Left ventricle myocardium inferior (tissue), 1 donor: ENCODE results near the gene RSRC1. TPM values are rescaled to one million over a fixed set of nuclear protein-coding genes. Genes with fewer than 3 reads are reported as not detected.
A peak's percentile ranks its signal among the peaks of the same experiment; 100 is the strongest.
"Not testable (repeated sequence)": the region's sequence is repeated elsewhere in the genome, so short reads cannot be mapped to it uniquely, and the experiment has no call there.

Source experiments
- DNase-seq: peaks from one replicate; pipeline ENCODE4 v3.0.0-alpha.2; 2020
- H3K27ac ChIP-seq: fragments of 200-600 bp; replicated peaks from 2 replicates; pipeline ENCODE4 v1.8.0; 2021
- H3K27me3 ChIP-seq: fragments of 200-600 bp; 2 replicates; pipeline ENCODE4 v1.8.0; 2021; ENCODE audit warnings: low read depth
- H3K36me3 ChIP-seq: fragments of 200-600 bp; 2 replicates; pipeline ENCODE4 v1.8.0; 2021
- H3K4me1 ChIP-seq: fragments of 200-600 bp; 2 replicates; pipeline ENCODE4 v1.8.0; 2021
- H3K4me3 ChIP-seq: fragments of 200-600 bp; 2 replicates; pipeline ENCODE4 v1.8.0; 2021; ENCODE audit warnings: mild to moderate bottlenecking, moderate library complexity
- H3K9me3 ChIP-seq: fragments of 200-600 bp; replicated peaks from 2 replicates; pipeline ENCODE4 v1.8.0; 2021
- intact Hi-C: fragments of 100-400 bp; cut with micrococcal nuclease; formaldehyde crosslinking; loops from one replicate; pipeline ENCODE4 v1.11.0; 2022
- total RNA-seq: library from RNA; stranded (reverse); fragmentation: NEBNext Ultra II Directional; extraction: Animal tissue kit (Norgen Biotek cat#: 25700); gene quantifications from one replicate; pipeline ENCODE4 v1.2.1, GENCODE V29; 2021
- TF ChIP-seq, protein P1 (sequence below): fragments of 200-600 bp; IDR thresholded peaks from 2 replicates; pipeline ENCODE4 v1.8.0; 2021; ENCODE audit warnings: antibody characterized with exemption, mild to moderate bottlenecking, borderline replicate concordance
- donor health status: DM: no; HTN: yes; CAD: no; lungs with severe emphysema.

The RSRC1 gene
- total RNA-seq, 1 donor from 2014 or later: 19.1 TPM

DNA sequence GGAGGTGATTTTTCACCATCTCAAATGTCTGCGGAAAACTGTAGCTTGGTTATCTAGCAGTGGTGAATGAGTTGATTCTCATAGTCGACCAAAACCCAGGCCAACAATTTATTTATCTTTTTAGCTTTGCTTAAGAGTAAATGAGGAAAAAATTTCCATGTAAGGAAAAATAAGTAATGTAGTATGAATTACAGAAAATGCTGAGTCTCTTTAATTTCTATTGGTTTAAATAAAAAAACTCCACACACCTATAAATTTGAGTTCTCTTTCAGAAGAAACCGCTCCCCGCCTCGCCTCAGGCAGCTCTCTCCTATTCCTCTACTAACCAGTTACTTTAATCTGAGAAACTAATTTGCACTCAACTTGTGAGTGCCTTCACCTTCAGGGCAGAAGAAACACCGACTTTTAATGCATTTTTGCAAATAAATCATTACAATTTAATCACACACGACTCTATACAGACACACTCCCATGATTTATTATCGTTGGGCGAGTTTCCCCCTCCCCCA lies 540 bp upstream of the RSRC1 start:
- peaks cover 52% of the 10 kb centered on the region for H3K4me1 ChIP-seq

DNA sequence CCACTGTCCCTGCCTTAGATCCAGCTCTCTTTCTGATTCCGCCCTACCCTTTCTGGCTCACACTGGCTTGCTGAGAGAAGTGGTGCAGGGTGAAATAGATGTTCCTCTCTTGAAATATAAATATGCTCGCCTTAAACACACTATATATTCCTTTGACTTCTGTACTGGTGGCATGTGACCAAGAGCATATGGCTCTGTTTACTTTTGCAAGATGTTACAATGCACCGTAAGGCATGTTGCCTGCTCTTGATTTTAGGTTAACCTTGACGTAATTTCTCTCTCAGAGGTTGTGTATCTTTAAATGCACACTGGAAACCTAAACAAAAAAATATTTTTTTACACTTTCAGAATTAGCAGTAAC lies 749 bp downstream of the RSRC1 start:
- Histone ChIP-seq H3K27me3 (peaks cover 38% of the 10 kb centered on the region), H3K9me3 (peaks cover 12% of the 10 kb centered on the region), H3K27ac (peak overlapping the region; percentile 76), H3K36me3 (peaks cover 4% of the 10 kb centered on the region), H3K4me3 (peak overlapping the region; percentile 88), H3K4me1 (peaks cover 44% of the 10 kb centered on the region)
- intact Hi-C loops: no loop called here
- TF ChIP-seq, protein P1, sequence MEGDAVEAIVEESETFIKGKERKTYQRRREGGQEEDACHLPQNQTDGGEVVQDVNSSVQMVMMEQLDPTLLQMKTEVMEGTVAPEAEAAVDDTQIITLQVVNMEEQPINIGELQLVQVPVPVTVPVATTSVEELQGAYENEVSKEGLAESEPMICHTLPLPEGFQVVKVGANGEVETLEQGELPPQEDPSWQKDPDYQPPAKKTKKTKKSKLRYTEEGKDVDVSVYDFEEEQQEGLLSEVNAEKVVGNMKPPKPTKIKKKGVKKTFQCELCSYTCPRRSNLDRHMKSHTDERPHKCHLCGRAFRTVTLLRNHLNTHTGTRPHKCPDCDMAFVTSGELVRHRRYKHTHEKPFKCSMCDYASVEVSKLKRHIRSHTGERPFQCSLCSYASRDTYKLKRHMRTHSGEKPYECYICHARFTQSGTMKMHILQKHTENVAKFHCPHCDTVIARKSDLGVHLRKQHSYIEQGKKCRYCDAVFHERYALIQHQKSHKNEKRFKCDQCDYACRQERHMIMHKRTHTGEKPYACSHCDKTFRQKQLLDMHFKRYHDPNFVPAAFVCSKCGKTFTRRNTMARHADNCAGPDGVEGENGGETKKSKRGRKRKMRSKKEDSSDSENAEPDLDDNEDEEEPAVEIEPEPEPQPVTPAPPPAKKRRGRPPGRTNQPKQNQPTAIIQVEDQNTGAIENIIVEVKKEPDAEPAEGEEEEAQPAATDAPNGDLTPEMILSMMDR: no peak
- DNase-seq: no peak

More for the DNA sequence above, 540 bp upstream of the RSRC1 start:
- no peak for DNase-seq
- peaks cover 4% of the 10 kb centered on the region for H3K36me3 ChIP-seq
- H3K4me3 ChIP-seq: peak overlapping the region; percentile 88
- peaks cover 51% of the 10 kb centered on the region for H3K27me3 ChIP-seq
- TF ChIP-seq, protein P1: no peak
- peak overlapping the region; percentile 76 for H3K27ac ChIP-seq
- intact Hi-C loops: no loop called here
- H3K9me3 ChIP-seq: peaks cover 10% of the 10 kb centered on the region

DNA sequence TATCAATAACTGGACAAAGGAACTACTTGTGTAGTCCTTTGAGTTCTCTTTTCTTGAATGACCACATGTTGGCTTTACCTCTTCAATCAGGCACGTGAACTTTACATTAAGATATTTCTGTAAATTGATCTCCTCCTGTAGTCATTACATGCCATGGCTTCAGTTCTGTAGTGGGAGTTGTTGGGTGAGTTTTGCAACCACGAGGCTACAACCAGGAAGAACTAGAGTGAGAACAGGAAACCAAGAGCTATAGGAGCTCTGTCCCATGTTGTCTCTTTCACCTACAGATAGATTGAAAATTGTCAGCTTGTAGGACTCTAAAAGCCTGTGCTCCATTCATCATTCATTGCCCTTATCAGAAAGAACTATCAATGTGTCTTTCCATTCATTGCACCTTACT lies 2.0 kb downstream of the RSRC1 start:
- no peak overlapping the region for H3K27ac ChIP-seq
- peaks cover 4% of the 10 kb centered on the region for H3K36me3 ChIP-seq
- H3K27me3 ChIP-seq: peaks cover 25% of the 10 kb centered on the region
- H3K9me3 ChIP-seq: peaks cover 12% of the 10 kb centered on the region
- intact Hi-C loops: no loop called here
- TF ChIP-seq, protein P1: no peak
- H3K4me1 ChIP-seq: peaks cover 31% of the 10 kb centered on the region
- DNase-seq: no peak
- no peak overlapping the region for H3K4me3 ChIP-seq

DNA sequence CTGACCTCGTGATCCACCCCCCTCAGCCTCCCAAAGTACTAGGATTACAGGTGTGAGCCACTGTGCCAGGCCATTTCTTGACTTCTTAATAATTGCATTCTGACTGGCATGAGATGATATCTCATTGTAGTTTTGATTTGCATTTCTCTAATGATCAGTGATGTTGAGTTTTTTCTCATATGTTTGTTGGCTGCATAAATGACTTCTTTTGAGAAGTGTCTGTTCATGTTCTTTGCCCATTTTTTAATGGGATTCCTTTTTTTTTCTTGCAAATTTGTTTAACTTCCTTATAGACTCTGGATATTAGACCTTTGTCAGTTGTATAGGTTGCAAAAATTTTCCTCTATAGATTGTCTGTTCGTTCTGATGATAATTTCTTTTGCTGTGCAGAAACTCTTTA lies 3.7 kb downstream of the RSRC1 start:
- H3K27ac ChIP-seq, DNase-seq, H3K4me3 ChIP-seq, H3K27me3 ChIP-seq, H3K36me3 ChIP-seq, intact Hi-C loops: not testable (repeated sequence)
- peaks cover 12% of the 10 kb centered on the region for H3K9me3 ChIP-seq
- H3K4me1 ChIP-seq: peaks cover 28% of the 10 kb centered on the region

DNA sequence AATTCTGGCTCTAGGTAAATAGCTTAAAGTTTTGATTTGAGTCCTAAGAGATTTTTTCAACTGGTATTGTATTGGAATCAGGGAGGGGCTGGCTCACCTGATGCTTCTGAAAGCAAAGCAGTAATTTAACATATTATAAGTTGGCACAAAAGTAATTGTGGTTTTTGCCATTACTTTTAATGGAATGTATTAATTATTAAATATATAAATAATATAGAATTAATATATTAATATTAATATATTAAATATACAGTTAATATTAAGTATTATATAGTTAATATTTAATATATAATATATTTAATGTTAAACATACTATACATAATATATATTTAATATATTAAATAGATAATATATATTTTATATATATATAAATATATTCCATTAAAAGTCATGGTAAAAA lies 10.4 kb downstream of the RSRC1 start:
- Histone ChIP-seq H3K36me3 (peaks cover 28% of the 10 kb centered on the region), H3K27ac (no peak overlapping the region), H3K27me3 (no peaks in the 10 kb centered on the region), H3K9me3 (peaks cover 14% of the 10 kb centered on the region), H3K4me1 (no peaks in the 10 kb centered on the region), H3K4me3 (no peak overlapping the region)
- intact Hi-C loops: no loop called here
- no peak for DNase-seq
- TF ChIP-seq, protein P1: no peak

DNA sequence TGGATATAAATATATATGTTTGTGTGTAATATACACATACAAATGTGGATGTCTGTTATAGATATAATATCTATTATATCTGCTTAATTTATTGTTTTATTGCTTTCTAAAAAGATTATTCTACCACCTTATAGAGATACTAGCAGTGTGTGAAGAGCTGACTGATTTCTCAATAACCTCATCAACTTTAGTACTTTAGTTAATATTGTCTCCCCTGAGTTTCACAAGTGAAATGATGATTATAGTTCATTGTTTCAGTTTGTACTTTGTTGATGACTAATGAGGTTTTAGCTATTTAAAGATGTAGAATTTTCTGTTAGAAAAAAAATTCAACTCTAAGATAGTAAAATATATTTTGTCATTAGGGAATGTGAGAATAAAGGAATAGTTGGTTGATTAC lies 11.4 kb downstream of the RSRC1 start:
- TF ChIP-seq, protein P1: no peak
- intact Hi-C loops: no loop called here
- Histone ChIP-seq H3K4me1 (no peaks in the 10 kb centered on the region), H3K27ac (no peak overlapping the region), H3K27me3 (no peaks in the 10 kb centered on the region), H3K4me3 (no peak overlapping the region), H3K36me3 (peaks cover 37% of the 10 kb centered on the region), H3K9me3 (peaks cover 23% of the 10 kb centered on the region)
- DNase-seq: no peak

DNA sequence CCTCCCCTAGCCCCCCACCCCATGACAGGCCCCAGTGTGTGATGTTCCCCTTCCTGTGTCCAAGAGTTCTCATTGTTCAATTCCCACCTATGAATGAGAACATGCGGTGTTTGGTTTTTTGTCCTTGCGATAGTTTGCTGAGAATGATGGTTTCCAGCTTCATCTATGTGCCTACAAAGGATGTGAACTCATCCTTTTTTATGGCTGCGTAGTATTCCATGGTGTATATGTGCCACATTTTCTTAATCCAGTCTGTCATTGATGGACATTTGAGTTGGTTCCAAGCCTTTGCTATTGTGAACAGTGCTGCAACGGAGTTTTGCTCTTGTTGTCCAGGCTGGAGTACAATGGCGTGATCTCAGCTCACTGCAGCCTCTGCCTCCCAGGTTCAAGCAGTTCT lies 12.8 kb downstream of the RSRC1 start:
- intact Hi-C loops, H3K4me3 ChIP-seq, H3K27me3 ChIP-seq, DNase-seq, H3K27ac ChIP-seq, H3K4me1 ChIP-seq: not testable (repeated sequence)
- peaks cover 37% of the 10 kb centered on the region for H3K9me3 ChIP-seq
- H3K36me3 ChIP-seq: peaks cover 52% of the 10 kb centered on the region
